Osteoblast (primary cell): ENCODE data around the gene HHIPL1. TPM values are rescaled to one million over a fixed set of nuclear protein-coding genes. Genes with fewer than 3 reads are reported as not detected.

Experiments
- DNase-seq: peaks from one replicate; pipeline ENCODE4 v3.0.0; 2011; ENCODE audit warnings: low spot score, mixed read lengths; ENCODE audit not compliant: insufficient read length; ENCODE audit errors: missing footprints
- H2AFZ ChIP-seq: 2 replicates; pipeline ENCODE4 v1.6.0; 2011; ENCODE audit warnings: mild to moderate bottlenecking, low read length
- H3K27ac ChIP-seq: 2 replicates; pipeline ENCODE4 v1.5.1; 2011; ENCODE audit warnings: mild to moderate bottlenecking, low read depth, low read length, moderate library complexity
- H3K27me3 ChIP-seq: 2 replicates; pipeline ENCODE4 v1.6.0; 2012; ENCODE audit warnings: mild to moderate bottlenecking, control low read depth, inconsistent platforms, low read length, moderate library complexity; ENCODE audit not compliant: insufficient read depth
- H3K36me3 ChIP-seq: 2 replicates; pipeline ENCODE4 v1.5.1; 2011; ENCODE audit warnings: mild to moderate bottlenecking, low read length, control low read depth, moderate library complexity; ENCODE audit not compliant: insufficient read depth
- H3K4me1 ChIP-seq: 2 replicates; pipeline ENCODE4 v1.5.1; 2011; ENCODE audit warnings: mild to moderate bottlenecking, low read length, control low read depth, moderate library complexity; ENCODE audit not compliant: insufficient read depth
- H3K4me2 ChIP-seq: 2 replicates; pipeline ENCODE4 v1.6.0; 2011; ENCODE audit warnings: mild to moderate bottlenecking, low read length; ENCODE audit not compliant: insufficient read depth
- H3K4me3 ChIP-seq: fragments of 200-600 bp; sonication (generic); 3 replicates; pipeline ENCODE4 v1.5.1; 2012; ENCODE audit warnings: mild to moderate bottlenecking, low read length, inconsistent platforms; ENCODE audit not compliant: insufficient read depth
- H3K79me2 ChIP-seq: 2 replicates; pipeline ENCODE4 v1.6.0; 2012; ENCODE audit warnings: mild to moderate bottlenecking, low read length, control low read depth, inconsistent platforms; ENCODE audit not compliant: insufficient read depth
- H3K9me3 ChIP-seq: 2 replicates; pipeline ENCODE4 v1.5.1; 2011; ENCODE audit warnings: low read depth, low read length, control low read depth
- H4K20me1 ChIP-seq: 2 replicates; pipeline ENCODE4 v1.6.0; 2012; ENCODE audit warnings: mild to moderate bottlenecking, low read length, control low read depth; ENCODE audit not compliant: insufficient read depth
- CTCF ChIP-seq: IDR thresholded peaks from 2 replicates; pipeline ENCODE4 v1.5.1; 2011; ENCODE audit warnings: mild to moderate bottlenecking, low read depth, low read length, moderate library complexity; ENCODE audit errors: extremely low read depth
- total RNA-seq: library from RNA; depleted of rRNA; stranded (reverse); fragments of >200 nt; gene quantifications from 2 replicates; pipeline ENCODE4 v1.2.3, GENCODE V29; 2012

HHIPL1 gene
- total RNA-seq, 1 donor, result 12.3 TPM

GRCh38 chr14:99715266-99716000 is 70.5 kb downstream of the HHIPL1 start:
- Histone ChIP-seq H3K36me3 (no peaks in the 10 kb centered on the region), H3K4me3 (no peak overlapping the region), H3K4me2 (no peak overlapping the region), H3K4me1 (no peaks in the 10 kb centered on the region), H2AFZ (no peak overlapping the region), H4K20me1 (no peaks in the 10 kb centered on the region), H3K9me3 (no peaks in the 10 kb centered on the region), H3K27ac (no peak overlapping the region), H3K79me2 (no peaks in the 10 kb centered on the region), H3K27me3 (peaks cover 9% of the 10 kb centered on the region)
- no peak for TF ChIP-seq CTCF
- no peak for DNase-seq

GRCh38 chr14:99716091-99716849 is 71.3 kb downstream of the HHIPL1 start:
- peaks cover 12% of the 10 kb centered on the region for H3K27me3 ChIP-seq
- no peak for TF ChIP-seq CTCF
- no peak for DNase-seq
- H3K4me1 ChIP-seq, result no peaks in the 10 kb centered on the region
- H3K9me3 ChIP-seq, result no peaks in the 10 kb centered on the region
- no peaks in the 10 kb centered on the region for H4K20me1 ChIP-seq
- no peak overlapping the region for H3K27ac ChIP-seq
- no peaks in the 10 kb centered on the region for H3K36me3 ChIP-seq
- H3K4me2 ChIP-seq, result no peak overlapping the region
- H2AFZ ChIP-seq, result no peak overlapping the region
- H3K79me2 ChIP-seq, result no peaks in the 10 kb centered on the region
- no peak overlapping the region for H3K4me3 ChIP-seq

GRCh38 chr14:99716850-99717681 is 72.1 kb downstream of the HHIPL1 start:
- Histone ChIP-seq H3K4me1 (no peaks in the 10 kb centered on the region), H4K20me1 (no peaks in the 10 kb centered on the region), H2AFZ (no peak overlapping the region), H3K27me3 (peaks cover 6% of the 10 kb centered on the region), H3K79me2 (no peaks in the 10 kb centered on the region), H3K4me3 (no peak overlapping the region), H3K9me3 (no peaks in the 10 kb centered on the region), H3K36me3 (no peaks in the 10 kb centered on the region), H3K4me2 (no peak overlapping the region), H3K27ac (no peak overlapping the region)
- no peak for TF ChIP-seq CTCF
- DNase-seq, result no peak
